ENCODE measurements around the gene ZNF277. TPM values are rescaled to one million over a fixed set of nuclear protein-coding genes. Genes with fewer than 3 reads are reported as not detected.

The ZNF277 gene
- total RNA-seq, 2 donors from 2014 or later, result 20.3 to 20.4 TPM

DNA sequence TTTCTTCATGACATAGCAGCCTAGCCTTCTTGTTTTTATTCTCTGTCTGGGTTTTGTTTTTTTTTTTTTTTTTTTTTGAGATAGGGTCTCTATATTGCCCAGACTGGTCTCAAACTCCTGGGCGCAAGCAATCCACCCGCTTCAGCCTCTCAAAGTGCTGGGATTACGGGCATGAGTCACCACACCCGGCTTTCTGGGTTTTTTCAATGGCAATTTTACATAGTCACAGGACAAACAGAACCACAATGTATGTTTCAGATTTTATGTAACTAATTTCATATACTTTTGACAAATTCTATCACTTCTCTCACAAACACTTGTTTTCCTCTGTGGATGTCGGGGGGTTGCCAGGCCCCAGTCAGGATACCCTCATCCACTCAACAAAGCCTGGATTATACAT lies 16.8 kb upstream of the ZNF277 start:
- no peaks in the 10 kb centered on the region for H3K9me3 Mint-ChIP-seq
- H3K9ac ChIP-seq (ENCODE audit: extremely low read depth, low read length, poor library complexity, severe bottlenecking), result no peak overlapping the region
- H3K4me1 Mint-ChIP-seq, result no peaks in the 10 kb centered on the region
- H3K27me3 ChIP-seq (ENCODE audit: control insufficient read depth, insufficient read depth, low read length, poor library complexity, severe bottlenecking), result no peaks in the 10 kb centered on the region
- no peak overlapping the region for H3K27ac Mint-ChIP-seq
- no peak overlapping the region for H3K4me3 Mint-ChIP-seq
- 96% methylated on average over 5 of the region's 5 CpGs; no CpG with 5 or more reads in 1 of the 2 experiments for WGBS, 2 experiments (ENCODE audit: insufficient coverage in 1 of 2, insufficient read length in 1 of 2)
- no peaks in the 10 kb centered on the region for H3K4me1 ChIP-seq (ENCODE audit: control insufficient read depth, insufficient read depth, low read length)
- H3K36me3 Mint-ChIP-seq (ENCODE audit: low read depth), result no peaks in the 10 kb centered on the region
- TF ChIP-seq CTCF (conservative IDR thresholded peaks at IDR 0.05), result no peak
- no peaks in the 10 kb centered on the region for H3K27me3 Mint-ChIP-seq (ENCODE audit: insufficient read depth)
- H3K36me3 ChIP-seq (ENCODE audit: control insufficient read depth, insufficient read depth, low read length), result no peaks in the 10 kb centered on the region
- H3K9me3 ChIP-seq (ENCODE audit: control insufficient read depth, low read length), result no peaks in the 10 kb centered on the region
- H3K27ac ChIP-seq (ENCODE audit: low read depth, low read length), result no peak overlapping the region
- no peak overlapping the region for H3K4me3 ChIP-seq (ENCODE audit: low read length)
- DNase-seq, result no peak

- H3K9me3 ChIP-seq (ENCODE audit: control insufficient read depth, low read length), result no peaks in the 10 kb centered on the region
- H3K4me1 ChIP-seq (ENCODE audit: control insufficient read depth, insufficient read depth, low read length), result no peaks in the 10 kb centered on the region
- H3K9me3 Mint-ChIP-seq, result no peaks in the 10 kb centered on the region
- H3K27me3 Mint-ChIP-seq (ENCODE audit: insufficient read depth), result no peaks in the 10 kb centered on the region
- no peaks in the 10 kb centered on the region for H3K4me1 Mint-ChIP-seq
- whole genome bisulfite sequencing, 2 experiments (ENCODE audit: insufficient coverage in 1 of 2, insufficient read length in 1 of 2), result 86 to 90% methylated on average over 2 of the region's 2 CpGs
- no peak for TF ChIP-seq CTCF (conservative IDR thresholded peaks at IDR 0.05)
- DNase-seq, result no peak
- H3K9ac ChIP-seq (ENCODE audit: extremely low read depth, low read length, poor library complexity, severe bottlenecking), result no peak overlapping the region
- no peaks in the 10 kb centered on the region for H3K36me3 Mint-ChIP-seq (ENCODE audit: low read depth)
- H3K27me3 ChIP-seq (ENCODE audit: control insufficient read depth, insufficient read depth, low read length, poor library complexity, severe bottlenecking), result no peaks in the 10 kb centered on the region
- no peak overlapping the region for H3K27ac ChIP-seq (ENCODE audit: low read depth, low read length)
- no peak overlapping the region for H3K4me3 Mint-ChIP-seq
- no peaks in the 10 kb centered on the region for H3K36me3 ChIP-seq (ENCODE audit: control insufficient read depth, insufficient read depth, low read length)
- no peak overlapping the region for H3K27ac Mint-ChIP-seq
- no peak overlapping the region for H3K4me3 ChIP-seq (ENCODE audit: low read length)
Measured at GRCh38 chr7:112190120-112190519, 16.4 kb upstream of the ZNF277 start.

GRCh38 chr7:112192236-112193154 lies 14.0 kb upstream of the ZNF277 start:
- H3K9ac ChIP-seq (ENCODE audit: extremely low read depth, low read length, poor library complexity, severe bottlenecking), result no peak overlapping the region
- no peaks in the 10 kb centered on the region for H3K27me3 Mint-ChIP-seq (ENCODE audit: insufficient read depth)
- H3K27ac ChIP-seq (ENCODE audit: low read depth, low read length), result no peak overlapping the region
- H3K9me3 Mint-ChIP-seq, result no peaks in the 10 kb centered on the region
- H3K4me3 ChIP-seq (ENCODE audit: low read length), result no peak overlapping the region
- H3K36me3 ChIP-seq (ENCODE audit: control insufficient read depth, insufficient read depth, low read length), result no peaks in the 10 kb centered on the region
- H3K4me1 Mint-ChIP-seq, result no peaks in the 10 kb centered on the region
- no peaks in the 10 kb centered on the region for H3K36me3 Mint-ChIP-seq (ENCODE audit: low read depth)
- no peaks in the 10 kb centered on the region for H3K9me3 ChIP-seq (ENCODE audit: control insufficient read depth, low read length)
- H3K27me3 ChIP-seq (ENCODE audit: control insufficient read depth, insufficient read depth, low read length, poor library complexity, severe bottlenecking), result no peaks in the 10 kb centered on the region
- no peak overlapping the region for H3K27ac Mint-ChIP-seq
- no peak for TF ChIP-seq CTCF (conservative IDR thresholded peaks at IDR 0.05)
- H3K4me1 ChIP-seq (ENCODE audit: control insufficient read depth, insufficient read depth, low read length), result no peaks in the 10 kb centered on the region
- H3K4me3 Mint-ChIP-seq, result no peak overlapping the region
- DNase-seq, result no peak
- 94% methylated on average over 4 of the region's 4 CpGs; no CpG with 5 or more reads in 1 of the 2 experiments for WGBS, 2 experiments (ENCODE audit: insufficient coverage in 1 of 2, insufficient read length in 1 of 2)

Measured in endodermal cell (in vitro differentiated cells).